HG03159 (cell line): ENCODE measurements around the gene ATP6AP1.
"Not testable (repeated sequence)": the region's sequence is repeated elsewhere in the genome, so short reads cannot be mapped to it uniquely, and the experiment has no call there.

Source experiments
- ATAC-seq: cut with Tn5 transposase; IDR thresholded peaks from one replicate; pipeline ENCODE4 v1.9.1; 2021; ENCODE audit warnings: mild to moderate bottlenecking, moderate library complexity; ENCODE audit not compliant: unreplicated experiment

ATP6AP1 gene

DNA sequence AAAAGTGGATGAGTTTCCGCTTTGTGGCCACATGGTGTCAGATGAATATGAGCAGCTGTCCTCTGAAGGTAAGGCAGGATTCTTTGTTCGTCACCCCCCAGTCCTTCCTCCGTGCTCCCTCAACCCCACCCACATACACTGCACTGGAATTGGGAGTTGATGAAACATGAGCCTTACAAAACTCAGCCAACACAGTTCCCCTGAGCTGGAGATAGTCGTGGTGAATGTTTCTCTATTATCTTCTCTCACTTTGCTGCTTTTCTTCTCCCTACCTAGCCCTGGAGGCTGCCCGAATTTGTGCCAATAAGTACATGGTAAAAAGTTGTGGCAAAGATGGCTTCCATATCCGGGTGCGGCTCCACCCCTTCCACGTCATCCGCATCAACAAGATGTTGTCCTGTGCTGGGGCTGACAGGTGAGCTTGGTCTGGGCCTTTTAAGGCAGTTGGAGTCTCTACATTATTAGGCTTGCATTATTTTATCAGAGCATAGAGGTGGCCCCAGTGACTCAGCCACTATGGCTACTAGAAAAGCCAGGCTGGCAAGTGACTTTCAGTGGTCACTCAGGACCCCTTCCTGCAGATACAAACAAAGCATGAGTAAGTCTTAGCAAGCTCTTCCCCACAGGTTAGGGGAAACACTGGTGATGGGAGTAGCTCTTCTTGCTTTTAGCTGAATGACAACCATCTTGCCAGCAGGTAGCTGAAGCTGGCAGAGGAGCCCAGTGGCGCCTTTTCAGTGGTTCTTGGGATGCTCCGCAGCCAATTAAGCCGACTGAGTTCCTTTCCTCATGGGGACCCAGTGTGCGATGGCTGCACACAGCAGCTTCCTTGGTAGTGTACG, 28.7 kb upstream of the ATP6AP1 start:
- no peak for ATAC-seq

DNA sequence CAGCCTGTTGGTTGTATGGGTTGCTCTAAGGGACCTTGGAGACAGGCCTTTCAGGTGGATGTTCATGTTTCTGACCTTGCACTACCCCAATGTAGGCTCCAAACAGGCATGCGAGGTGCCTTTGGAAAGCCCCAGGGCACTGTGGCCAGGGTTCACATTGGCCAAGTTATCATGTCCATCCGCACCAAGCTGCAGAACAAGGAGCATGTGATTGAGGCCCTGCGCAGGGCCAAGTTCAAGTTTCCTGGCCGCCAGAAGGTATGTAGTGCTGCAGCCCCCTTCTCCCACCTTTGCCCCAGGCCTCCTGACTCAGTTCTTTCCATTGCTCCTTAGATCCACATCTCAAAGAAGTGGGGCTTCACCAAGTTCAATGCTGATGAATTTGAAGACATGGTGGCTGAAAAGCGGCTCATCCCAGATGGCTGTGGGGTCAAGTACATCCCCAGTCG, 28.1 kb upstream of the ATP6AP1 start:
- ATAC-seq: not testable (repeated sequence)

DNA sequence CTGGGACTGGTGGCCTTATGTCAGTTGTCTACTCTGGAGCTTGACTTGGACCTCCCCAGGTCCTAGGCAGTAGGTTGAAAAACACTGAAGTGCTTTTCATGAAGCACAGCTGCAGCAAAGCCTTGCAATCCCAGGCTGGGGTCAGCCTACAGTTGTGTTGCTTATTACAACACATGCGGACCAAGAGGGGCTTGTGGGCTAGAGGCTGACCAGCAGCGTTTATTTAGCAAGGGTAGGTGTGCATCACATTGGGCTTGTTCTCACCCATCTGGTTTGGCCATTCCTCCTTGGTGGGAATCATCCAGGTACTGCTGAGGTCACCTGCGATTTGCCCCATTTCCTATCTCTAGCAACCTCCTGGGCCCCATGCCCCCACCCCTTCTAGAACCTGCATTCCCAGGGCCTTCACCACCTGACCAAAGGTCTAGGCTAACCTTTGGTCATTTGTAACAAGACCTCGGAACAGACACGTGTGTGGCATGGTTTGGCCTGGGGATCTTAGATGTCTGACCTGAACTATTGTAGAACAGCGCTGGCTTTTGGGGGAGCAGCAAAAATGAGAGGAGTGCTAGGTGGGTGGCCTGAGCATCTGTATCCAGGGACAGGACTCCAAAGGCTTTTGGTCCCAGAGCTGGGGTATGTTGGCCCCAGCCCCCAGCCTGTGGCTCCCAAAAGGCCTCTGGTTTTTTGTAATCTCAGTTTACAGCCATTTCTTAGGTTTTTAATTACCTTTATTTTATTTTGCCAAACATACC, 27.3 kb upstream of the ATP6AP1 start:
- ATAC-seq: no peak

DNA sequence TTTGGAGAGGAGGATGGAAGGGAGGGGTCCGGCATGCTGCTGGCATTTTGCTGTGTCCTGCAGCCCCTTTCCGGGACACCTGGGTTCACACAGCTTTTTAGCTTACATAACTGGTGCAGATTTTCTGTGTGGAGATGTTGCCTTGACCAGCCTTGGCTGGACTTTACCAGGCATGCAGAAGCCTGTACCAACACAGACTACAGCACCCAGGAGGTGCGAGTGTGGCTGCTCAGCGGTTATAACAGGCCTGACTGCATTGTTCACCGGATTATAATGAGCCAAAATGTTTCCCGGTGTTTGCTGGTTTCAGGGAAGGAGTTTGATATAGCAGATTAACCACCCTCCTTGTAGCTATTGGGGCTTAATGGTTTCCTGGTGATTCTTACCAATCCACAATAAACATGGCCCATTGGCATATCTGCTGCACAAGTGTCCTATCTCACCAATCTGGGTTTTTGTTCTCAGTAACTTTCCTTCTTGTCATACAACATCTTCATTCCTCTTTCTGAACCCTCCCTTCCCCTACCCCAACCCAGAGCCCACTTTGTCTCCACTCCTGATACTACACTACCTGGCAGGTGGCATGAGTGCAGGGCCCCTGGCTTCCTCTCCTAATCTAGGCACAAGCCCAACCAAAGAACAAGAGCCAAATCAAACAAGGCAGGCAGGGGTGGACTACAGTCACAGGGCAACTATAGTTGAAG, 26.4 kb upstream of the ATP6AP1 start:
- ATAC-seq: no peak

DNA sequence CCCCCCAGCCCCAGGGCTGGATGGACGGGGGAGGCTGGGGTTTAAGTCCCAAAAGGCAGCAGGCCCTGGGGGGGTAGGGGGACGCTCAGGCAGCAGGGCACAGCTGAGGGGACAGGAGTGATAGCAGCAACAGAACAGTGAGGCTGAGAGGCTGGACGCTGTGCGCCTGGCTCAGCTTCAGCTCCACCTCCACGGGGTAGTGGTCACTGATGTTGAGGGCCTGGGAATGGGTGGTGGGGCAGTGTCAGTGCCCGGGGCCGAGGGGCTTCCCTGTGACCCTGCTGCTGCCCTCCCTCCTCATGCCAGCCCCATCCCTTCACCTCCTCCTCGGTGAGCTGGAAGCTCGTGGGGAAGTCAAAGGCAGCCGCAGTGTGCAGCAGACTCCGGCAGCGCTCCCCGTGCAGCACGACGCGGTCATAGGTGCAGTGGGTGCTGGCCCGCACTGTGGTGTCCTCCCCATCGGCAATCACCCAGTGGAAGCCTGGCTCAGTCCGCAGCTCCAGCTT, 25.8 kb upstream of the ATP6AP1 start:
- ATAC-seq: no peak

DNA sequence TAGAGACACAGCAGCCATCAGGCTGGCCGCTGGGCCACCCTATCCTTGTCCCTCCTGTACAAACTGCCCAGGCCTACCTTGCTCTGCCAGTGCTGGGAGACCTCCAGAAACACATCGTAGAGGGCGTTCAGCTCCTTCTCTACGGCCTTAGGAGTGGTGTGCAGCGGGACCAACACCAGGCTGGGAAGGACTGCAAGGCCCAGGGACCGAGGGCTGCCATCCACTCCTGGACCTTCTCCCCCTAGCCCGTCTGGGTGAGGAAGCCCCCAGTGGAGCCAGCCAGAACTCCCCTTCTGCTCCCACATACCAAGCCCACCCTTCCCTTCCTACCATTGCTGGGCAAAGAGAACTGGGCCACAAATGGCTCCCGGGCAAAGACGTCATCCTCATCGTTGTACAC, 25.3 kb upstream of the ATP6AP1 start:
- ATAC-seq: no peak

DNA sequence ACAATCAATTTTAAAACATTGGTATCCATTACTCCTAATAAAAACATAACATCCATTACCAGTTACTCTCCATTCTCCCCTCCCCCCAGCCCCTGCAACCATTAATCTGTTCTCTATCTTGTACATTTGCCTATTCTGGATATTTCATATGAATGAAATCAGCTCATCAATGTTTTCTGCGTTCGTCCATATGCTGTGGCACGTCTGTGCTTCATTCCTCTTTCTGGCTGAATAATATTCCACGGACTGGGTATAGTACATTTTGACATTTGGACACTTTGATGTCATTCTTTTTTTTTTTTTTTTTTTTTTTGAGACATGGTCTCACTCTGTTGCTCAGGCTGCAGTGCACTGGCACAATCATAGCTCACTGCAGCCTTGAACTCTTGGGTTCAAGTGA, 24.6 kb upstream of the ATP6AP1 start:
- ATAC-seq: no peak

DNA sequence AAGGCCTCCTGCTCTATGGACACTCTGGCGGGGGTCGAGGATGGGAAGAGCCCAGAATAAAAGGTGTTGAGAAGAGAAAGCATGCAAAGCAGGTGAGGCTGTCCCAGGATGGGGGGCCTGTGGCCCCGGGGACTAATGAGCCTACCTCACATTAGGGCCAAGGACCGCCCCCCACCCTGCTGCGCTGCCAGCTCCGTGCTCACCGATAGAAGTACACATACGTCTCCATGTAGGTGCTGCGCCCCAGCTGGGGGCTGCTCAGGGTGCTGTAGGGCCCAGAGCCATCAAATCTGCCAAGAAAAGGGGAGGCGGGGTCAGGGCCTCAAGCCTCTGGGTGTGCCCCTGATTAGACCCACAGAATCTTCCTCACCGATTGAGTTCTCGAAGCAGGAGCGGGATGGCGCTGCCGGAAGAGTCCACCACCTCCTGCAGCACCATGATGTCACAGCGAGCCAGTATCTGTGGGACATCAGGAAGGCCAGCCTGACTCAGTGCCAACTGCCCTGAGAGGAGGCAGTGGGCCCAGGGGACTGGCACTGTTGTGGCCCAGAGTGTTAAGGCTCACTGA, 23.8 kb upstream of the ATP6AP1 start:
- no peak for ATAC-seq

DNA sequence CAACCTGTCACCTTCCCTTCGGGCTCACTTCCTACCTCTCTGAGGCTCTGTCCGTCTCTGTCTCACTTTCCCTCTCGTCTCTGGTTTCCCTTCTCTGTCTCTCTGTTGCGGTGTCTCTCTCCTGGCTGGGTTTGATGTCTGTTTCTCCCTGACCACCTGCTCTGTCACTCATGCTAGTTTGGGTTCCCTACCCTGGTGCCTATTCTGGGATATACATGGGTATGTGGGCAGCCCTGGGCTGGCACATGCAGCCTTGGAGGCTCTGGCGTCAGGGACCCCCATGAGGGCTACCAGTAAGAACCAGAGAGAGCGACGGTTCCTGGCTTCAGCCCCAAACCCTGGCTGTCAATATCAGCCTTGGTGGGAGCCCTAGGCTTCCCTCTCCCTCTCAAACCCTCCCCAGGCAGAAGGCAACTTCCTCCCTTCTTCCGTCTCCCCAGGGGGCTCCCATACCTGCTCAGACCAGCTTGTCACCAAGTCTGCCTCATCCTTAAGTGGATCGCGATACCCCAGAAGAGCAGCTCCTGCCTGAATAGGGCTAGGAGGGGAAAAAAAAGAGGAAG, 19.7 kb upstream of the ATP6AP1 start:
- no peak for ATAC-seq

DNA sequence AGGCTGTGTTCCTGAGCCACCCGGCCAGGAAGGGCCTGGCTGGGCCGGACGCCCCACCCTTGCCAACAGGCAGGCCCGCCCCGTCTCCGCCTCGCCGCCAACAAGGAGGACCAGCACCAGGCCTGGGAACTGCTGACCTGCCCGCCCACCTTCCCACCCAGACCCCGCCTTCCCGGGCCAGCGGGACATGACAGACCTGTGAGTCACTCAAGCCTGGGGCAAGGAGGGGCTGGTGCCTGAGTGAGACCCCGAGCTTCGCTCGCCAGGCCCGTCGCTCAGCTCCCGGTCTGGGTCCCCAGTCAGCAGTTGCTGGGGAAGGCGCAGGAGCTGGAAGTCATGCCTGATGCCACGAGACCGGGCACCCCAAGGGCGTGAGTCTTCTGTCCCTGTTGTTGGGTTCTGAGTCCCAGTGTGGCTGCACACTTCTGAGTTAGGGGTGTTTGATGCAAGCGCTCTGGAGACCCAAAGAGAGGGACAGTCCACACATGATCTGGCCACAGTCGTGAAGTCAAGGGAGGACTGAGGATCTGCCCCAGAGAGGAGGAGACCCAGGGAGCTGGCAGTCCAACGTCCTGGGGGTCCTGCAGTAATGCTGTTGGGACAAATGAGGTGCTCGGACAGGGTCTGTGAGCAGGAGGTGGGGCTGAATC, 19.1 kb upstream of the ATP6AP1 start, which contains the start of gene DNASE1L1:
TSS of gene DNASE1L1 (minus strand) at position 33 of the 650 bp plus-strand sequence. CDS start 3,686 bp downstream, outside the sequence.
- ATAC-seq: no peak

DNA sequence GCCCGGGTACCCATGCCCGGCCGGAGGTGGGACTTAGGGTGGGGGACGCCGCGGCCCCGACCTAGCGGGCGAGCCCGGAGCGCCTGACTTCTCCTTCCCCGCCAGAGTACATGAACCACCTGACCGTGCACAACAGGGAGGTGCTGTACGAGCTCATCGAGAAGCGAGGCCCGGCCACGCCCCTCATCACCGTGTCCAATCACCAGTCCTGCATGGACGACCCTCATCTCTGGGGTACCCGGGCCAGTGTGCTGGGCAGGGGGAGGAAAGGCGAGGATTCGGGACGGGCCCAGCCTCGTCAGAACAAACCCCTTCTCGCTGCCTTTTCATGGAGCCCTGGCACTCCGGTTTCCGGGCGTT, 16.5 kb upstream of the ATP6AP1 start:
- no peak for ATAC-seq

DNA sequence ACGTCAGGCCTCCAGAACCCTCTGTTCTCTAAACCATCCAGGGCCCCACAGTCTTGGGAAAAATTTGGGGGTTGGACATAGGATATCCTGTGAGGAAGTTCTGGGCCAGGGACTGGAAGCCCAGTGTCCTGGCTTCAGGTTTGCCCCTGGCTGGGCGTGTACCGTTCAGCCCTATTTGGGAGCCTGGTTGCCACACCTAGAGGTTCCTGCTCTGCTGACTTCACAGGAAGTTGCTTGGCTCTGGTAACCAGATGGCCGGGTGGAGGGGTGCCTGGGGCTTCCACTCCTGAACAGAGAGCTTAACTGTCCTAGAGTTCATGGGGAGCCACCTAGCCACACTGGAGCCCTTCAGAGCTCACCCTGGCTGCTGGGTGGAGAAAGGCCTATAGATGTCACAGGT, 16.0 kb upstream of the ATP6AP1 start:
- no peak for ATAC-seq

DNA sequence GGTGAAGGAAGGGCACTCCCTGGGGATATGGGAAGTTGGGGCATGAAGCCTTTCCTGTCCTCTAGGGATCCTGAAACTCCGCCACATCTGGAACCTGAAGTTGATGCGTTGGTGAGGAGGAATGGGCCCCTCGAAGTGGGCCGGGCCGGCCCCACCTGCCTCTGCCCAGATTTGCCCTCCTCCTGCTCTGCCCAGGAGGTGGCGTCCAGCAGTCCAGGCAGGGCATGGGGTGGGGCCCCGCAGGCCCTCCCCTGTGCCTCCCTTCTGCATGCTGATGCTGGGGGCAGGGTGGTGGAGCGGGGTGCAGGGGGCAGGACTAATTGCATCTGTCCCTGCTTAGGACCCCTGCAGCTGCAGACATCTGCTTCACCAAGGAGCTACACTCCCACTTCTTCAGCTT, 15.3 kb upstream of the ATP6AP1 start:
- ATAC-seq: no peak

DNA sequence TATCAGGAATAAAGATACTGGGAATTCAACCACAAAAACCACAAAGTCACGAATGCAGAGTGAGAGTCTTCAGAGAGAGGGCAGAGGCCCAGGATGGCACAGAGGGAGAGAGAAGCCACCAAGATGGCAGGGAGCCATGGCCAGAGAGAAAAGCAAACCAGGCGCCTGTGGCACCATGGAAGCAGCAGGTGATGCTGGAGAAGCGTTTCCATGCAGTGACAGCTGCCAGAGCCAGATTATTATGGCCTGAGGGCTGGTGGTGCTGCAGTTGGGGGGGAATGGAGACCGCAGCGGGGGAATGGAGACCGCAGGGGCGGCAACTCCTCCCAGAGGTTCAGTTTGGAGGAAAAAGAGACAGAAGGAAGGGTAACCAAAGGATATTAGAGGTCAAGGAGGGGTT, 11.3 kb upstream of the ATP6AP1 start:
- ATAC-seq: no peak

DNA sequence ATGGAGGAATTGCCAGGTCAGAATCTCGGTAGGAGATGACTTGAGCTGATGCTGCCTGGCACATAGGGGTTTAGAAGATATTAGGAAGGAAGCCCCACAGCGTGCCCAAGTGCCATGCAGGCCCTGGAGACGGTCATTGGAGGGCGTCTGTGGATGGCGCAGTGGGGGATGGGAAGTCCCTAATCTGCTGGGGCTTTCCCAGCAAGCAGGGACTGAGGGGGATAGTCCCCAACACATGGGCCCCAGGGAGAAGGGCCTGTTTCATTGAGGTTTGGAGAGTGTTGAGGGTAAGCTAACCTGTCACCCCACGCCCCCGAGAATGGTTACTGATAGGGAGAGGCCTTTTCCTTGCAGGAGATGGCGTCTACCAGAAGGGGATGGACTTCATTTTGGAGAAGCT, 9.3 kb upstream of the ATP6AP1 start:
- no peak for ATAC-seq

DNA sequence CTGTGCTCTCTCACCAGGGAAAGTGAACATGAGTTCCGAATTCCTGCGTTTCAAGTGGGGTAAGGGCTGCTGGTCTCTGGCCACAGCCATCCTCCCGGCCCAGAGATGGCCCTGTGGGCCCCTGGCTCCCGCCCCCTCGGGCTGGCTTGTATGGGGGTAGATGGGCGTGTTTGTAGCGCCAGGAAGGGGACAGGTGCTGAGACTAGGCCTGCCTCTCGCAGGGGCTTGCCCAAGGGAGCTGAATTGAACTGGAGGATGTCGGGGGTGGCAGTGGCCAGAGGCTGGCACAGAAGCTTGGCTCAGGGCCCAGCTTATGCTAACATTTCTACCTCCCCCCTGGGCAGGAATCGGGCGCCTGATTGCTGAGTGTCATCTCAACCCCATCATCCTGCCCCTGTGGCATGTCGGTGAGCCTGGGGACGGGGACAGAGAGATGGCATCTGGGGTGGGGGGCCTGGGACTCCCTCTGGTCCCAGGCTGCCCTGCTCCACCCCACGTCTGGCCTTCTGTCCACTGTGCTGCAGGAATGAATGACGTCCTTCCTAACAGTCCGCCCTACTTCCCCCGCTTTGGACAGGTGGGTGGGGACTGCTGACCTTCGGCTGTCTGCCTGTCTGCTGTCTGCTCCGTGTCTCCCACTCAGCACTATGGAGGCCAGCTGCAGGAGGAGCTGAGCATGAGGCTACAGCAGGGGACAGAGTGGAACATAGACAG, 8.6 kb upstream of the ATP6AP1 start:
- ATAC-seq: no peak

DNA sequence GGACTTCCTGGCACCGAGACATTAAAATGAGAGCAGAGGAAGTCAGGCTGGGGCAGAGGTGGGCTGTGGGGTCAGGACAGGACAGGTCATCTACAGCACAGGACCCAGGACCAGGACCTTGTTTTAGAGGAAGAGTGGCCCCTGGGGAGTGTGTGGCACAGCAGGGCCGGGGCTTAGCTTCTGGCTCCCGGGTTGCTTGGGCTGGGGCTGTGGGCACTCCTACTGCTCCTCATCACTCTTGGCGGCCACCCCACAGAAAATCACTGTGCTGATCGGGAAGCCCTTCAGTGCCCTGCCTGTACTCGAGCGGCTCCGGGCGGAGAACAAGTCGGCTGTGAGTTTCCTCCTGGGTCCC, 8.1 kb upstream of the ATP6AP1 start:
- no peak for ATAC-seq

DNA sequence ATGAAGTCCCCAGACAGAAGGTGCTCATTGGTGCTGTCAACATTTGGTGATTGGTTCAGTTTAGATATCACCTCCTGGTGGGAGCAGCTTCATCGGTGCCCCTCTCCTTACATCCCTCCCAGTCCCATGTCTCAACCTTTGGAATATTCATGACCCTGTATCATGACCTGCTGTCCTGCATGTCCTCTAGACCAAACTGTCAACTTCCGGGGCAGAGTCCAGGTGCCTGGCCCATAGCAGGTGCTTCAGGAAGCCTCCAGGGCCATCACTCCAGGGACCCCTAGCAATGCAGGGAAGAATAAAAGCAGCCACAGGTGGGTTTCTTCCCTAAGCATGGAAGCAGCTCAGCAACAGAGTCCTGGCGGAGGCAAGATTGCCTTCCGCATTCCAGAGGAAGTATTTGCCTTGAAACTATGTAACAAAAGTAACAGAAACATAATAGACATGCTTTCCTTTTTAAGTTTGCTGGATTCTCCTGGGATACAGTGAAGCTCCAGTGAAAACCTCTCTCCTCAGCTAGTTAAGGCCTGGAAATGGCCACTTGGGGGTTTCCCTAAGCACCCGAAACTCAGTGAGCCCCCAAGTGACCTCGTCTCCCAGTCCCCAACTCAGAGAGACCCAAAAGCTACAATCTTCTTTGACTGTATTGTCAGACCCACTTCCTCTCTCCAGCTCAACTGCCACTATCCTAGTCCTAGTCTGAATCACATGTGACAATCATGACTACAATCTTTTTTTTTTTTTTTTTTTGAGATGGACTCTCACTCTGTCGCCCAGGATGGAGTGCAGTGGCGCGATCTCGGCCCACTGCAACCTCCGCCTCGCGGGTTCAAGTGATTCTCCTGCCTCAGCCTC, 1.3 kb upstream of the ATP6AP1 start:
- no peak for ATAC-seq

DNA sequence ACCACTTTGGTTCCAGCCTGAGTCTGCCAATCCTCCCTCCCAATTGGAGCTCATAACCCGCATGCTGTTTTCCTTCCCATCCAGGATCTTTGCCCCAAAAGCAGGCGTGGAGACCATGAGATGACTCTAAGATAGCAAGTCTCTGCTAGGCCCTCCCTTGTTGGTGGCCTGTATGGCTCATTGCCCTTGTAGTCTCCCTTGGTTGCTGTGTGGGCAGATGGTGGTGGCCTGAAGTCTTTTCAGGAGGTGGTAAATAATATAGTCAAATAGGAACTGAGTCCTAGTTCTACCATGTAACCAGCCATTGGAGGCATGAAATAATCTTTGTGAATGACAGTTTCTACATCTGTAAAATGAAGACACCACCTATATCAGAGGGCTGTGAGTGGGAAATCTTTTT, 1.2 kb downstream of the ATP6AP1 start:
- ATAC-seq: no peak
